Measurements from ENCODE around the gene SORCS3.

SORCS3 gene

DNA sequence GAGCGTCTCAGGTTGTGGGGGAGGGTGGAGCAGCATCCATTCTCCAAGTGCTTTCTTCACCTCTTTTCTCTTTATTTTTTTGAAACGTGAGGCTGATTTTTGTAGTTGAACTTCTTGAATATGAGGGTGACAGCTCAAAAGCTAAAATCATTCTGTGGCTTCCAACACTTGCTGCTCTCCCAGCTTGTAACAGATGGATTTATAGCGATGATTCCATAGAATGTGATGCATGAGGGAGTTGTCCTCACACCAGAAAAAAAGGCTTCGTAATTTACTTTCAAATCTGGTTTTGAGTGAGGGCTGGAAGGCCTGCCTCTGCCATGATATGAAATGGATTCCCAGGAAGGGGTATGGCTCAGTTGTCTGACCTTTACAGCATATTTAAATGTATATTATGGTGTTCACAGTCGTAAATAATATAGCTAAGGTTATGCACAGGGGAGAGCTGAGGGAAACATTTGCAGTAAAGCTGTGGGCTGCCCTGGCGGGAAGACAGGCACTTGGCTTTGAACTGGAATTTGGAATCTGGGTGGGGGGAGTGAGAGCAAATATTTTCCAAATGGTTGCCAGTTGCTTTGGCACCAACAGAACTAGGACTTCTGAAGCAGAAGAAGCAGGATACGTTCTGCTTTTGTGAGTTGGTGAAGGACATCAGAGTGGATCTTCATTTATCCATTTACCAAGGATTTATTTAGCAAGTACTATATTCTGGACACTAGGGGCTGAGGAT is 166.7 kb downstream of the SORCS3 start:
- H3K36me3 ChIP-seq (ENCODE audit: control insufficient read depth, insufficient read depth, low read length): no peaks in the 10 kb centered on the region
- H3K27me3 ChIP-seq (ENCODE audit: control insufficient read depth, insufficient read depth, low read length): no peaks in the 10 kb centered on the region
- no peaks in the 10 kb centered on the region for H3K9me3 ChIP-seq (ENCODE audit: control insufficient read depth, insufficient read depth, low read depth, low read length)
- no peak overlapping the region for H3K4me3 ChIP-seq (ENCODE audit: low read depth, low read length)
- peaks cover 10% of the 10 kb centered on the region for H3K4me1 ChIP-seq (ENCODE audit: control insufficient read depth, insufficient read depth, low read length)
- no peak overlapping the region for H3K9ac ChIP-seq (ENCODE audit: low read length)
- H3K27ac ChIP-seq (ENCODE audit: low read depth, low read length): no peak overlapping the region

DNA sequence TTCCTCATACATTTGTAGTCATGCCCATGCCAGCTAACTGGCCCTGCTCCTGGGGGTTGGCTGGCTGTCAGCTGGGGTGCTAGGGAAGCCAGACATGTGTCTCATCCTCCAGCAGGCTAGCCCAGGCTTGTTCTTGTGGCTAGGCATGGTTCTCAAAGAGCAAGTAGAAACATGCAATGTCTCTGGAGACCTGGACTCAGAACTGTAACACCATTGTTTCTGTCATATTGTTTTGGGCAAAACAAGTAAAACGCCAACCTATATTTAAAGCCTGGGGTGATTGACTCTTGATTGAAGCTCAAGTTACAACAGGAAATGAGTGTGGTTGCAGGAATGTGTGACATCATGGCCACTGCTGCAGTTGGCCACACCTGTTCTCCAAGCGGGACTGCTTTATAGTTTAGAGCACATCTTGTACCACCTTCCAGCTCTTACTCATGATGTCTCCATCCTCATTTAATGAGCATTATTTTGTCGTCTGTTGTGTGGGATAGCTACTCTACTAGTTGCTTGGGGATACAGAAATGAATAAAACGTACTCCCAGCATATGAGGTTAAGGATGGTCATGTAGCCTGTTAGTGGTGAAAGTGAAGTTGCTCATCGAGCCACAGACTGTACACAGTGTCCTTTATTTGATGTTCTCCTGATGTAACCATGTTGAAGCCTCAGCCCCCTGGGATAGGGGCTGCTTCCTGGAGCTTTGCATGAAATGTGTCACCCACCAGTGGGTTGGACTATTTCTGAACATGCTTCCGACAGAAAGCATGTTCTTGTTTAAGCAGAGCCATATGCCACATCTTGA is 168.4 kb downstream of the SORCS3 start:
- H3K36me3 ChIP-seq (ENCODE audit: control insufficient read depth, insufficient read depth, low read length): no peaks in the 10 kb centered on the region
- H3K27ac ChIP-seq (ENCODE audit: low read depth, low read length): peak overlapping the region; percentile 52

DNA sequence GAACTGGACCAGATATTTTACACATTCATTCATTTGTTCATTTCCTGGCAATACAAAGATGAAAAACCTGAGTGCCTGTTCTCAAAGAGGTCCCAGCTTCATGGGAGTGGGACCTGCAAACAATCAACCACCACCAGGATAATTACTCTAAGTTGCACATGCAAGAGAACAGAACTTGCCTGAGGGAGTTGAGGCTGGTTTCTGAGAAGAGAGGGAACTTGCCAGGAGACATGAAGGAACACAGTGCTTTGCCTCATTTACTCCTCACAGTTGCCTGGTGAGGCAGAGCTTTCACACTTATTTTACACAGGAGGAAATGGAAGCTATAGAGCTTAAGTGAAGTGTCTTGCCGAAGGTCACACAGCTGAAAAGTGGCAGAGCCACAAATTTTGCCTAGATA is 170.1 kb downstream of the SORCS3 start:
- no peaks in the 10 kb centered on the region for H3K36me3 ChIP-seq (ENCODE audit: control insufficient read depth, insufficient read depth, low read length)
- no peaks in the 10 kb centered on the region for H3K9me3 ChIP-seq (ENCODE audit: control insufficient read depth, insufficient read depth, low read depth, low read length)
- H3K27me3 ChIP-seq (ENCODE audit: control insufficient read depth, insufficient read depth, low read length): no peaks in the 10 kb centered on the region
- H3K9ac ChIP-seq (ENCODE audit: low read length): no peak overlapping the region
- H3K4me1 ChIP-seq (ENCODE audit: control insufficient read depth, insufficient read depth, low read length): peaks cover 10% of the 10 kb centered on the region
- H3K4me3 ChIP-seq (ENCODE audit: low read depth, low read length): no peak overlapping the region
- H3K27ac ChIP-seq (ENCODE audit: low read depth, low read length): no peak overlapping the region

More for the DNA sequence above, 168.4 kb downstream of the SORCS3 start:
- Histone ChIP-seq H3K9me3 (ENCODE audit: control insufficient read depth, insufficient read depth, low read depth, low read length) (no peaks in the 10 kb centered on the region), H3K27me3 (ENCODE audit: control insufficient read depth, insufficient read depth, low read length) (no peaks in the 10 kb centered on the region), H3K9ac (ENCODE audit: low read length) (no peak overlapping the region), H3K4me1 (ENCODE audit: control insufficient read depth, insufficient read depth, low read length) (peaks cover 10% of the 10 kb centered on the region), H3K4me3 (ENCODE audit: low read depth, low read length) (no peak overlapping the region)

DNA sequence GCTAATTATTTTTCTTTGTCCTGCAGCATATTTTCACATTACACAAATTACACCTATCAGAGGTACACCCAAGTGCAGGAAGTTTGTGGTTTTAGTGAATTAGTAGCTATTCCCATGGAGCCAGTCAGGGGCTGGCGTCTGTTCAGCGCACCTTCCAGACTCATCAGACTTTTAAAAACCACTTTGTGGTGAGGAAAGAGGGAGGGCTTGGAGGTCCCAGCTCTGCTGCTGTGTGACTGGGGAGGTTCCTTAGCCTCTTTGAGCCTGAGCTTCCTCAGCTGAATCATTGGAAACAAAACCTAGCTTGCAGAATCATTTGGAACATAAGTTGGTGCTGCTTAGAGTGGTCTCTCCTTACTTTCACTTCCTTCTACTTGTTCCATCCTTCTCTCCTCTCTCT is 175.4 kb downstream of the SORCS3 start:
- H3K9ac ChIP-seq (ENCODE audit: low read length): no peak overlapping the region
- no peaks in the 10 kb centered on the region for H3K36me3 ChIP-seq (ENCODE audit: control insufficient read depth, insufficient read depth, low read length)
- no peaks in the 10 kb centered on the region for H3K9me3 ChIP-seq (ENCODE audit: control insufficient read depth, insufficient read depth, low read depth, low read length)
- H3K4me1 ChIP-seq (ENCODE audit: control insufficient read depth, insufficient read depth, low read length): no peaks in the 10 kb centered on the region
- no peak overlapping the region for H3K4me3 ChIP-seq (ENCODE audit: low read depth, low read length)
- no peak overlapping the region for H3K27ac ChIP-seq (ENCODE audit: low read depth, low read length)
- H3K27me3 ChIP-seq (ENCODE audit: control insufficient read depth, insufficient read depth, low read length): peaks cover 6% of the 10 kb centered on the region; the same call in 1 of the 2 replicates

DNA sequence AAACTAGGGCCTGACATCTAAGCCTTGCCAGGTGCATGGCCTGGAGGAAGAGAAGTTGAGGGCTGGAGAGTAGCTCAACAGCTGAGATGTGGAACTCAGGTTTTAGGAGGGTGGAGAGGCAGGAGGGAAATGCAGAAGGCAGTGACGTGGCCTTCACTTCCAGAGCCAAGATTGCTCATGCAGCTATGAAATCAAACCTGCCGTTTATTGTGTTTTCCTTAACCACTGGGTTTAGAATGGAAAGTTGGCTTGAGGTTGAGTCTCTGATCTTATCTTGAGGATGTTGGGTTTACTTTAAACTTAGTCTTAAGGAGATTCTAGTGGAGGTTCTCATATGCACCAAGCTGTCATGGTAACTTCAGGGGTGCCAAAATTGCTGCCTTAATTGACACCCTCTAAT is 178.6 kb downstream of the SORCS3 start:
- Histone ChIP-seq H3K4me1 (ENCODE audit: control insufficient read depth, insufficient read depth, low read length) (no peaks in the 10 kb centered on the region), H3K36me3 (ENCODE audit: control insufficient read depth, insufficient read depth, low read length) (no peaks in the 10 kb centered on the region), H3K4me3 (ENCODE audit: low read depth, low read length) (no peak overlapping the region), H3K27ac (ENCODE audit: low read depth, low read length) (no peak overlapping the region), H3K27me3 (ENCODE audit: control insufficient read depth, insufficient read depth, low read length) (peaks cover 6% of the 10 kb centered on the region; the same call in 1 of the 2 replicates), H3K9ac (ENCODE audit: low read length) (no peak overlapping the region), H3K9me3 (ENCODE audit: control insufficient read depth, insufficient read depth, low read depth, low read length) (no peaks in the 10 kb centered on the region)

DNA sequence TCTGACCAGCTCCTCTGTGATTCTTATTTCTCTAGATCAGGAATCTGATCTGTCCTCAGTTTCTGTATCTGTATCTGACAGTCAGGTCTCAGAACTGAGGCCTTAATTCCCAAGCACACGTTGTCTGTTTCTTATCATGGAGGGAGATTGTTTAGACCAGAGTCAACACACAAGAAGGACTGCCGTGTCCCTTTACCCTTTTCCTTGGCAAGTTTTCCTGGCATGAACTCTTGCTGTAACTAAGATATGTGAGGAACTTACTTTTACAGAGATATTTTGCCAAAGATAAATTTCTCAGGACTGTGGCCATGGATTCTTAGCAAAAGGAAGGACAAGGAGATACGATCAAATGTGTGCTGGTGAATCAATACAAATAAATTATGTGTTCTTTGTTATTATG is 181.0 kb downstream of the SORCS3 start:
- Histone ChIP-seq H3K9ac (ENCODE audit: low read length) (no peak overlapping the region), H3K4me3 (ENCODE audit: low read depth, low read length) (no peak overlapping the region), H3K27ac (ENCODE audit: low read depth, low read length) (no peak overlapping the region), H3K9me3 (ENCODE audit: control insufficient read depth, insufficient read depth, low read depth, low read length) (no peaks in the 10 kb centered on the region), H3K4me1 (ENCODE audit: control insufficient read depth, insufficient read depth, low read length) (no peaks in the 10 kb centered on the region), H3K36me3 (ENCODE audit: control insufficient read depth, insufficient read depth, low read length) (no peaks in the 10 kb centered on the region), H3K27me3 (ENCODE audit: control insufficient read depth, insufficient read depth, low read length) (peaks cover 6% of the 10 kb centered on the region; the same call in 1 of the 2 replicates)

DNA sequence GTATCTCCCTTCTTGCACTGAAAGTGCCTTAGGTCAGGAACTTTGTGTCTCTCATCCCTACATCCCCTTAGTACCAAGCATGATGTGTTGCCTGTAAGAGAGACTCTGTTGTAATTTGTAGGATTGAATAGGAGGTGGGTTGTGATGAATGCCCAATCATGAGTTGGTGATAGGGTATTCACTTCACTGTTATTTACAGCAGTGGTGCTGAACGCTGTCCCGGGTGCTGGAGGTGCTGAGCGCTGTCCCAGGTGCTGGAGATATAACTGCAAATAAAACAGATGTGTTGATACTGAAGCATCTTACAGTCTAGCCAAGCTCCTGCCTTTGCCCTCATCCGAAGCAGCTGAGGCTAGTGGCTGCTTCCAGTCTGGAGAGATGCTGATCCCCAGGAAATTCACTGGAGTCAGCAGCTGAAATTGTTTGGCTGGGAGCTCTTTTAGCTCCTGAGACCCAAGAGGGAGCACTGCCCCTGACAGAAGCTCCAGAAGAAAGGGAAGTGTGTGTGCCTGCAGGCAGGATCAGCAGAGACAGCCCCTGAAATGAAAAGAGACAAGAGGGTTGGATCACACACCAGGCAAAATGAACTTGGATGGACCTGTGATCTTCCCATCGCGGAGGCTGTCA is 183.4 kb downstream of the SORCS3 start:
- no peaks in the 10 kb centered on the region for H3K9me3 ChIP-seq (ENCODE audit: control insufficient read depth, insufficient read depth, low read depth, low read length)
- H3K4me3 ChIP-seq (ENCODE audit: low read depth, low read length): no peak overlapping the region
- H3K4me1 ChIP-seq (ENCODE audit: control insufficient read depth, insufficient read depth, low read length): no peaks in the 10 kb centered on the region
- no peaks in the 10 kb centered on the region for H3K36me3 ChIP-seq (ENCODE audit: control insufficient read depth, insufficient read depth, low read length)
- H3K27ac ChIP-seq (ENCODE audit: low read depth, low read length): no peak overlapping the region
- no peak overlapping the region for H3K9ac ChIP-seq (ENCODE audit: low read length)
- H3K27me3 ChIP-seq (ENCODE audit: control insufficient read depth, insufficient read depth, low read length): peaks cover 6% of the 10 kb centered on the region; the same call in 1 of the 2 replicates

DNA sequence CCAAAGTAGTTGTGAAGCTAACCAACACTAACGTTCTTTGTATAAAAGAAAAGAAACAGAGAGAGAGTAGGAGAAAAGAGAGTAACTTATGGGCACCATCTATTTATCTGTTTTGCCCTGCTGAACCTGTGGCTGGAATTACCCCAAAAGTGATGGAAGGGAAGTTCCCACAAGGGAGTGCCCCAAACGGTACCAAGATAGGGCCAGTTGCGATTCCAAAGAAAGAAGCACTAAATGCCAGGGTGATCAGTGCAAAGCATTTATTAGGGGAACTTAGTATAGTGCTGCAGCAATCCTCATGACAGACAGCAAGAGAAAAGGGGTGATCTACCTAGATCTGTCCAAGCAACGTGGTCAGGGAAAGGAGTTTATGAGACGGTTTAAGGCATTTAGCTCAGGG is 190.2 kb downstream of the SORCS3 start:
- Histone ChIP-seq H3K27ac (ENCODE audit: low read depth, low read length) (no peak overlapping the region), H3K4me1 (ENCODE audit: control insufficient read depth, insufficient read depth, low read length) (no peaks in the 10 kb centered on the region), H3K4me3 (ENCODE audit: low read depth, low read length) (no peak overlapping the region), H3K9me3 (ENCODE audit: control insufficient read depth, insufficient read depth, low read depth, low read length) (no peaks in the 10 kb centered on the region), H3K36me3 (ENCODE audit: control insufficient read depth, insufficient read depth, low read length) (no peaks in the 10 kb centered on the region), H3K9ac (ENCODE audit: low read length) (no peak overlapping the region), H3K27me3 (ENCODE audit: control insufficient read depth, insufficient read depth, low read length) (peaks cover 3% of the 10 kb centered on the region; the same call in 1 of the 2 replicates)

DNA sequence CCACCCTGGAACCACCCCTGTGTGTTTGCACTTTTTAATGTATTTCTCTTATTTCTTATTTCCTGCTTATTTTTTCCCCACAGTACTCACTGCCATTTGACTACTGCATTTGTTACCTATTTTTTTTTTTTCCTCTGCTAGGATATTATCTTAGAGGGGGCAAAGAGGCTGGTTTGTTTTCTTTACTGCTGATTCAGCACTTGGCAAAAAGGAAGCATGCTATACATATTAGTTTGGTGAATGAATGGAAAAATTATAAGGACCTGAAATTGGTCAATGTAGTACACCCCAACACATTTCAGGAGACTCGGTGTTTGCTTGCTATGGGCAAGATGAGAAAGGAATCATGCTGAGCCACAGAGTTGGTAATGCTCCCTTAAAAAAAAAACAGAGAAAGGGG is 193.5 kb downstream of the SORCS3 start:
- no peaks in the 10 kb centered on the region for H3K9me3 ChIP-seq (ENCODE audit: control insufficient read depth, insufficient read depth, low read depth, low read length)
- H3K4me3 ChIP-seq (ENCODE audit: low read depth, low read length): no peak overlapping the region
- H3K4me1 ChIP-seq (ENCODE audit: control insufficient read depth, insufficient read depth, low read length): no peaks in the 10 kb centered on the region
- peaks cover 14% of the 10 kb centered on the region; the same call in 1 of the 2 replicates for H3K27me3 ChIP-seq (ENCODE audit: control insufficient read depth, insufficient read depth, low read length)
- H3K27ac ChIP-seq (ENCODE audit: low read depth, low read length): no peak overlapping the region
- H3K36me3 ChIP-seq (ENCODE audit: control insufficient read depth, insufficient read depth, low read length): no peaks in the 10 kb centered on the region
- H3K9ac ChIP-seq (ENCODE audit: low read length): no peak overlapping the region

DNA sequence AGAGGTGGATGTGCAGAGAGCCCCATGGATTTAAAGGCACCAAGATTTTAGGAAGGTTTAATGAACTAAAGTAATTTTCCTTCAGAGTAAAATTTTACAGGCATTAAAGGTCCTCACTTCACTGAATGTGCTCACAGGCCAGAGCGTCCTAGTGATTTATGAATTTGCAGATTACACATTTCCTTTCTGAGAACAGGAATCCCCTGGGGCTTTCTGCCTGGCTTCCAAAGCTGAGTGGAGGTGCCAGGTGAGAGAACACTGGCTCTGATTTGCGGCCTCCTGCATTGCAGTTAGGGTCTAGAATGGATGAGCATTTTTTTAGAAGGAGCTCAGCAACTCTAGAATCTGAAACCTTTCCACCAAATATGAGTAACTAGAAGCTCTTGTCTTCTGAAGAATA is 194.3 kb downstream of the SORCS3 start:
- Histone ChIP-seq H3K9ac (ENCODE audit: low read length) (no peak overlapping the region), H3K4me3 (ENCODE audit: low read depth, low read length) (no peak overlapping the region), H3K36me3 (ENCODE audit: control insufficient read depth, insufficient read depth, low read length) (no peaks in the 10 kb centered on the region), H3K4me1 (ENCODE audit: control insufficient read depth, insufficient read depth, low read length) (no peaks in the 10 kb centered on the region), H3K9me3 (ENCODE audit: control insufficient read depth, insufficient read depth, low read depth, low read length) (no peaks in the 10 kb centered on the region), H3K27ac (ENCODE audit: low read depth, low read length) (no peak overlapping the region), H3K27me3 (ENCODE audit: control insufficient read depth, insufficient read depth, low read length) (peaks cover 17% of the 10 kb centered on the region; the same call in 1 of the 2 replicates)

DNA sequence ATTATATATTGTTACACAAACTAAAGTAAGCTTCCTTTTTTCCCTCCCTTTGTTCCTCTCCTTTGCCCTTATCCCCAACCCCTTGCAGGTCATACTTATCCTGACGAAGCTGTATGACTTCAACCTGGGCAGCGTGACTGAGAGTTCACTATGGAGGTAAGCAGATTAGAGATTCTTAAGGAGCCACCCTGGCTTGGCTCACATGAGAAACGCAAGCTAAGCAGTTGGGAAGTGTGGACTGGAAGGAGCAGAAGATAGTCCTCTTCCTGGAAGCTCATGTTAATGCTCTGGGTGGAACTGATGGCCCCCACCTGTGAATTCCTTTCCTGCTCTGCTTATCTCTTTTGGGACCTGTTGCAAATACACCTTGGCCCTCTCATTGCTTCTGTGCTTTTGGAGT is 201.6 kb downstream of the SORCS3 start:
- no peaks in the 10 kb centered on the region for H3K4me1 ChIP-seq (ENCODE audit: control insufficient read depth, insufficient read depth, low read length)
- no peak overlapping the region for H3K4me3 ChIP-seq (ENCODE audit: low read depth, low read length)
- peaks cover 15% of the 10 kb centered on the region; the same call in 1 of the 2 replicates for H3K27me3 ChIP-seq (ENCODE audit: control insufficient read depth, insufficient read depth, low read length)

More for the DNA sequence above, 201.6 kb downstream of the SORCS3 start:
- Histone ChIP-seq H3K9me3 (ENCODE audit: control insufficient read depth, insufficient read depth, low read depth, low read length) (no peaks in the 10 kb centered on the region), H3K9ac (ENCODE audit: low read length) (no peak overlapping the region), H3K36me3 (ENCODE audit: control insufficient read depth, insufficient read depth, low read length) (no peaks in the 10 kb centered on the region), H3K27ac (ENCODE audit: low read depth, low read length) (no peak overlapping the region)
